Astrocyte of the cerebellum (primary cell): ENCODE data around the gene RHCG.

Experiments used
- DNase-seq: peaks from one replicate; pipeline ENCODE4 v3.0.0-alpha.2; 2011; ENCODE audit warnings: low read depth
- H3K4me3 ChIP-seq: 2 replicates; pipeline ENCODE4 v1.5.1; 2011; ENCODE audit warnings: mild to moderate bottlenecking, low read depth, low read length, moderate library complexity
- in situ Hi-C: cut with HindIII; loops from 2 replicates; pipeline ENCODE4 v1.10.0; 2017; ENCODE audit warnings: low sequenced_read_pairs
- TF ChIP-seq, protein P1 (sequence below): IDR thresholded peaks from 2 replicates; pipeline ENCODE4 v1.5.1; 2012; ENCODE audit warnings: low read length, low read depth, moderate library complexity, mild to moderate bottlenecking; ENCODE audit errors: missing control alignments

RHCG gene

DNA sequence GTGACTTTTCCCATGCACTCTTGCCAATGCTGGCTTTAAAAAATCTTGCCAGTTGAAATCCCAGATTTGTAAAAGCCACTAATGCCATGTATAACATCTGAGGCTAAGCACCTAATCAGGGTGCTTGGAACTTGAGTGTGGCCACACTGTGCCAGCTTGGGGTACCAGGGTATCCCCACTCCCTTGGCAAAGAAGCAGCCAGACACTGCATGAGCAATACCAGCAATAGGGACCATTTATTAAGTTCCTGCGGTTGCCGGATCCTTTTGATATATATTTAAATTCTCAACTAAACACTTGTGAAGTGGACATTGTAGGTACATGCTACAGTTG, 2.2 kb upstream of the RHCG start:
- in situ Hi-C loops = no loop called here
- DNase-seq = no peak
- H3K4me3 ChIP-seq = no peak overlapping the region
- TF ChIP-seq, protein P1, sequence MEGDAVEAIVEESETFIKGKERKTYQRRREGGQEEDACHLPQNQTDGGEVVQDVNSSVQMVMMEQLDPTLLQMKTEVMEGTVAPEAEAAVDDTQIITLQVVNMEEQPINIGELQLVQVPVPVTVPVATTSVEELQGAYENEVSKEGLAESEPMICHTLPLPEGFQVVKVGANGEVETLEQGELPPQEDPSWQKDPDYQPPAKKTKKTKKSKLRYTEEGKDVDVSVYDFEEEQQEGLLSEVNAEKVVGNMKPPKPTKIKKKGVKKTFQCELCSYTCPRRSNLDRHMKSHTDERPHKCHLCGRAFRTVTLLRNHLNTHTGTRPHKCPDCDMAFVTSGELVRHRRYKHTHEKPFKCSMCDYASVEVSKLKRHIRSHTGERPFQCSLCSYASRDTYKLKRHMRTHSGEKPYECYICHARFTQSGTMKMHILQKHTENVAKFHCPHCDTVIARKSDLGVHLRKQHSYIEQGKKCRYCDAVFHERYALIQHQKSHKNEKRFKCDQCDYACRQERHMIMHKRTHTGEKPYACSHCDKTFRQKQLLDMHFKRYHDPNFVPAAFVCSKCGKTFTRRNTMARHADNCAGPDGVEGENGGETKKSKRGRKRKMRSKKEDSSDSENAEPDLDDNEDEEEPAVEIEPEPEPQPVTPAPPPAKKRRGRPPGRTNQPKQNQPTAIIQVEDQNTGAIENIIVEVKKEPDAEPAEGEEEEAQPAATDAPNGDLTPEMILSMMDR = no peak

DNA sequence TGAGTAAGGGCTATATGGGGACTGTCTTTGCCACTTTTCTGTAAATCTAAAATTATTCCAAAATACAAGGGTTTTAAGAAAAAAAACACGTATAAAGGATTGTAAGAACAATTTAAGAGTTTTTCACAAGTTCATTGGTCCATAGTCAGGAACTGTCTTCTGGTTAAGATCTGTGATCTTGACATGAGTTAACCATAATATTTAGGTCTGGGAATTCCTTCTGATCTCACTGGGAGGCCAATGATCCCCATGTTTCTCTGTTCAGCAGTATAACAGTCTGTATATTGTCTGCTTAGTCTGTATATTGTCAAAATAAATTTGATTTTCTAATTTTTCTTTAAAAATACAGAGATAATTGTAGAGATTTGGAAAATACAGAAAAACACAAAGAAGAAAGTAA, 848 bp upstream of the RHCG start:
- no peak for DNase-seq
- TF ChIP-seq, protein P1 = no peak
- no peak overlapping the region for H3K4me3 ChIP-seq
- in situ Hi-C loops = no loop called here

DNA sequence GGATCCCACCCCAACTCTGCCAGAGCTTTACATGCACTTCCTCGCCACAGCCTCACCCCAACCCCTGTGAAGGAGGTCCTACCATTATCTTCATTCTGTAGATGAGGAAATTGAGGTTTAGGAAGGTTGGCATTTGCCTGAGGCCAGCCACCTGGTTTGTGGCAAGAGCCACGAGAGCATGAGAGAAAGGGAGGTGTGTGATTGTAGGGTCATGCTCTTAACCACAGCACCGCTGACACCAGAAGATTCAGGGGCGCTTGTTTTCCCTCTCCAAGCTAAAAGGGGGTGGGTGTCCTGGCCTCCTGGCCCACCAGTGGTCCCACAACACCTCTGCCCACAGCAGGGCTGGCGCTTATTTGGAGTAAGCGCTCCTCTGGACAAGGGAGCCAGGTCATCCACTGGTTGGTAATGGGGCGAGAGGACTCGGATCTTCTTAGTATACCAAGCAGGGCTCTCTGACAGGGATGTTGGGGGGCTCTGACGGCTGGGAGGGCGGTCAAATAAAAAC, 691 bp downstream of the RHCG start:
- in situ Hi-C loops = no loop called here
- H3K4me3 ChIP-seq = no peak overlapping the region
- TF ChIP-seq, protein P1 = no peak
- DNase-seq = no peak

DNA sequence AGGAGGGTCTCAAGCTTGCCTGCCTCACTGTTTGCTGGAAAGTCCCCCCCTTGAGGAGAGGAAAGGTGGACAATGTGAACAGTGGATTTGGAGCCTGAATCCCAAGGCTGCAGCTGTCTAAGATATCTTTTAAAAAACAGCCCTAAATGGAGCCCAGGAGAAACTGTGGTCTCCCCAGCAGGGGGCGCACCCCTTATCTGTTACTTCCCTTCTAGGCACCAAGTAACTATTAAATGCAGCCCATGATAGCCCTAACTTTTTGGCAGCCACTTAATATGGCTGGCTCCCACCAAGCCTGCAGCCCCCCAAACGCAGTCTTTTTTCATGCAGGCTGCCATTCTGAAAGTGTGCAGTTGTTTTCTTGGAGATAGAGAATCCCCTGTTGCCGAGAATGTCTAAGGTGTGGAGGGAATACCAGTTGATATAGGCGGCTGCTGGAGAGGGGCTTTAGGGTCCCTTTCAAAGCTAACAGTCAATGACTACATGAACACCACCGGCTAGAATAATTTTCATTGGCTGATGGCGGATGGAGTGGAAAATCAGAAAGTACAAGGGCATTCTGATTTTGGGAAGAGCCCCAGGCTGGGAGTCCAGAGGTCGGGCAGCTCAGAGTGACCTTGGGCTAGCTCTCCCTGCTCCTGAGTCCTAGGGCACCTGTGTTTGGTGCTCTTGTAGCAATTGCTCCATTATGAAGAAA, 1.3 kb downstream of the RHCG start:
- TF ChIP-seq, protein P1 = peak; percentile 27
- no peak overlapping the region for H3K4me3 ChIP-seq
- DNase-seq = no peak
- in situ Hi-C loops = no loop called here

DNA sequence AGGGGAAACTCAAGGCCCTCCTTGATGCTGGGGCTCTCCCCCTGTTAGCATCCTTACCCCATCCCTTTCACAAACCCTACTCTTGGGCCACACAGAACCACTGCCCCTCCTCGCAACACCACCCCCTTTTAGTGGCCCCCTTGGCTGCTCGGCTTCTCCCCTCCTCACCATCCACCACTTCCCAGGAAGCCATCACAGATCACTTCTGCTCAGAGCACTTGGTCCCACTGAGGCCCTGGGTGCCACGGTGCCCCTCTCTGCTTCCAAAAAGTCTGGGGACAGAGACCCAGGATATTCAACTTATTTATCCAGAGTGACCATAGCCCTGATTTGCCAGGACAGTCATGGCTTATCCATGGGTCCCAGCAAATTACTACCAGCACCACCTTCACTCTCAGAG, 2.4 kb downstream of the RHCG start:
- TF ChIP-seq, protein P1 = no peak
- no peak overlapping the region for H3K4me3 ChIP-seq
- no peak for DNase-seq
- in situ Hi-C loops = no loop called here

DNA sequence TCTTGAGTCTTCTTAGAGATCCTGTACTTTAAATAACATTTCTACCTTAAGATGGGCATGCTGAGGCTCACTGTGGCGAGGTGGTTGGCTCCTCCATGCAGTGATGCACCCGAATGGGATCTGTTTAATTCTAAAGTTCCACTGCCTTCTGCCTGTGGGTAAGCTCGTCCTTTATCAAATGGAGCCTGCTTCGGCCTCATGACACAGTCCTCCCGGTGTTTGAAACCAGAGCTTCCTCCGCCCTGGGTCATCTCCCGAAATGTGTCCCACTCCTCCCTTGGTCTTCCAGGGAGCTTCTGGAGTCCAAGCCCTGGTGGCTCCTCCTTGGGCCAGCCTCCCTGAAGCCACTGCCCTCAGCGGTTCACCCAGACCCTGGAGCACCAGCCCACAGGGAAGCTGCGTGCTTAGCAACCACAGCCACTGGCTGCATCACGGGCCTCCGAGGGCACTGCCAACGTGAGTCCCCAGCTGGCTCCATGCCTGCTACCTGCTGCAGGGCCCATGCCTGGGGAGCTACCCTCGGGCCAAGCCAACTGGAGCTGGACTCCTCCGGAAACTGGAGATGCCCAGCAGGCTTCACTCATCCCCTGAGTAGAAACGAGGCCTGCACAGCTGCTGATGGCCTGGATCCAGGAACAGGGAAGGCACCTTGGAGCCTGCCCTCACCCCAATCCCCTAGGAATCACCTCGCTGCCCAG, 3.3 kb downstream of the RHCG start:
- TF ChIP-seq, protein P1 = no peak
- in situ Hi-C loops = no loop called here
- no peak overlapping the region for H3K4me3 ChIP-seq
- DNase-seq = no peak
